HG02571 (cell line): ENCODE data around the gene HS6ST2.

Experiments used
- ATAC-seq: cut with Tn5 transposase; IDR thresholded peaks from one replicate; pipeline ENCODE4 v1.9.1; 2021; ENCODE audit warnings: mild to moderate bottlenecking, moderate library complexity; ENCODE audit not compliant: unreplicated experiment

Gene HS6ST2

DNA sequence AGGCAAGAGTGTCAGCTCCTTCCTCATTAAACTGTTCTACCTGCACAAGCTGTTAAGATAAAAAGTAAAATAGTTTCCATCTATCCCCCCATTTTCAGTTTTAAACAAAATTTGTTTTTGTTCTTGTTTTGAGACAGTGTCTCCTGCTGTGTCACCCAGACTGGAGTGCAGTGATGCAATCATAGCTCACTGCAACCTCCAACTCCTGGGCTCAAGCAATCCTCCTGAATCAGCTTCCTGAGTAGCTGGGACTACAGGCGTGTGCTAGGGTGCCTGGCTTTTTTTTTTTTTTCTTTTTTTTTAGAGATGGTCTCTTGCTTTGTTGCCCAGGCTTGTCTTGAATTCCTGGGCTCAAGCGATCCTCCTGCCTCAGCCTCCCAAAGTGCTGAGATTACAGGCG lies 105.4 kb downstream of the HS6ST2 start:
- ATAC-seq: no peak

- ATAC-seq: no peak
Measured at GRCh38 chrX:132848296-132848970, 110.0 kb downstream of the HS6ST2 start.

DNA sequence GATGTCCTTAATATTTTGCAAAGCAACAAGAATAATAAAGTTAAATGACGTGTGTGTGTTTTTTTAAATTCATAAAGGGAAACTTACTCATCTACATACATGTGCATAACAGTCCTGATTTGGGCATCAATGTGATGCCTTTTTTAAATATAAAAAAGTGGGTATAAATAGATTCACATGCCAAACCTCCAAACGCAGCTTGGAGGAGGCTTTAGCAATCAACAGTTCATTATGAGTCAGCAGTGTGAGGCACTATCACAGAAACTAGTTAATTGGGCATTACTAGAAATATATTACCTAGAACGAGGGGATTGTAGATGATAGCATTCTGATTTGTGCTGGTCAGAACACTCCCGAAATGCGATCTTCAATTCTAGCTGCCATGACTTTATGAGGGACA lies 115.1 kb downstream of the HS6ST2 start:
- ATAC-seq: no peak

DNA sequence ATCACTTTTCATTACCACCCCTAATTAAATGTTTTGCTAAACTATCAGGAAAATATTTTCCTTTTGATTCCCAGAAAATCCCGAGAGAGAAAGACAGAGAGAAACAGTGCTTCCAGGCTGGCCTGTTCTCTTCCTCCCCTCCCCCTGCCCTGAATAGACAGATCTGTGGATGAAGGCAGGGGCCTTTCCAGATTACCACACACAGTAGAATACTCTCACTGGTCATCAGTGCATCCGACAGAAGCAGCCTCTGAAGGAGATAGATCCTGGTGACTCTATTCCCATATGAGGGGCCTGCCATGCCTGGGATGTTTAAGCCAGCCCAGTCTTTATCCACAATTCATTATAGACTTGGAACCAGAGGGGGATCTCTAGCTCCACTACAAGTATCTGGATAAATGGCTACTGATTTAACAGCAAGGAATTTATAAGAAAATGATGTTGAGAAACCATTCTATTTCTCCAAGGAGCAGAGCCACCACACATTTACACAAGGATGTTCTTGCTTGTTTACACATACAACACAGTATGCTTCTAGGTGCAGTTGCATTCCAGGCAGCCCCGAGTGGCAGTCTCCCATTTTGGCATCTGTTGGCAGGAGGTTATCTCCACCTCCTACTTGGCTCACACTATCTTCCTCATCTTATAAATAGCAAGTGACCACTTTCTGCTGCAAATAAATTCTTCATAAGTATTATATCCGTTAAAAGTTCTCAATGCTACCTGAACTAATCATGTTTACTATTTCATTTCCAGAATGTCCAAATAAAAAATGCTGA lies 115.8 kb downstream of the HS6ST2 start:
- no peak for ATAC-seq

- ATAC-seq: no peak
Measured at GRCh38 chrX:132837967-132838366, 120.5 kb downstream of the HS6ST2 start.

DNA sequence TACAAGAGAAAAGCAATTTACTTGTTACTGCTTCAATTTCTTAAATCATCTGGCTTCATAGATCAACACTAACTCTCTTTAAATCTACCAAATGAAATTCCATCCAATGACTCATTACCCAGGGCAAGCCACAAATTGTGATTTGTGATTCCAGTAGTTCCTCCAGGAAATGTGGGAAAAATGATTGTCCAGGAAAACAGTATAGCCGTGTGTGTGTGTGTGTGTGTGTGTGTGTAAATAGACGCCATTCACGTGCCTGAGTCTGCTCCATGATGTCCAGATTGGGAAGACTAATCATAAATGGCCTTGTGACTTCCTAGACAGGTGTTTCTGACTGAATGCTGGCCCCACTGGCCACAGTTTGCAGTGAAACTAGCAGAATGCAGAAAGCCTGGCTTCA lies 121.3 kb downstream of the HS6ST2 start:
- no peak for ATAC-seq

- ATAC-seq: no peak
Measured at GRCh38 chrX:132836471-132836870, 122.0 kb downstream of the HS6ST2 start.

GRCh38 chrX:132834741-132835140 lies 123.7 kb downstream of the HS6ST2 start:
- ATAC-seq: no peak

GRCh38 chrX:132834109-132834508 lies 124.3 kb downstream of the HS6ST2 start:
- no peak for ATAC-seq

- no peak for ATAC-seq
Measured at GRCh38 chrX:132833373-132833772, 125.1 kb downstream of the HS6ST2 start.

DNA sequence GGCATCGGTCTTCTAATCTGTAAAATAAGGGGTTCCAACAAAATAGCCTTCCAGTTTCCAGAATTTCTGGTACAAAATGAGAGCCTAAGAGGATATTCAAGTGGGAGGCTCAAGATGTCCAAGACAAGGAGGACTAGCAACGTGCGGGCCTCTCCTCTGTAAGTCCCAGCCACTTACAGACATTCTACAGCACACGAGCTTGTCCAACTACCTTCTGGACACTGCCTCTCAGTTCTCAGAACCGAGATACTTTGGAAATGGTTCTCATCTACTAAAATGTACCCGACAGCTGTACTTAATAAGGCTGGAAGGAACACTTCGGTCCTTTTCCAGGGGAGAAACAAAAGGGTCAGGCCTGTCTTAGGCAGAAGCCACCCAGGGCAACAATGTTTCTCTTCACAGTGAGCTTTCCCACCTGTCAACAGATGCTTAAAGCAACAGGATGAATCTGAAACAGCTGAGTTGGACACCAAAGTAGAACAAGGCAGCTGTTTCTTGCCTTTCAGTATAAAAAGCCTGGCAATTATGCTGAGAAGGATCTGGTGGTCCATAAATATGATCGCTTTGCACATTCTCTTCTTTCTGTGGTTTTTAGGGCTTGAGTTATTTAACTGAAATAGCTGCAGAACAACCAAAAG lies 127.0 kb downstream of the HS6ST2 start:
- ATAC-seq: no peak

DNA sequence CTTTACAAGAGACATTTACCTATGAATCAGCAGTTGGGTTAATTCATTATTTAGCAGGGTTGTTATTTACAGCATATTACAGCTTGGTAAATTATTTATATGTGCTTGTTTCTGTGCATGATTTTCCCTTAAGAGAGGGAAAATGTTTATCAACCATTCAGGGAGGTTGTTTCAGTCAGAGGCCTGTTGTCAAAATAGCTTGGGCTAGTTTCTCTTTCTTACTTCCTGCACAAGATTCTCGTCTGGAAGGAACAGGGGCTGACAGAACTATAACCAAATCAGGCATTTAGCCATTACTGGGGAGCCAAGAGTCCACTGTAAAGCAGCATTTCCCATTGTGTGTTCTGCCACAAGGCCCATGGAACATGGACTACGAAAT lies 135.8 kb downstream of the HS6ST2 start:
- no peak for ATAC-seq

GRCh38 chrX:132821974-132822633 lies 136.3 kb downstream of the HS6ST2 start:
- no peak for ATAC-seq

- no peak for ATAC-seq
Measured at GRCh38 chrX:132820675-132821074, 137.8 kb downstream of the HS6ST2 start.

GRCh38 chrX:132819711-132820264 lies 138.6 kb downstream of the HS6ST2 start:
- no peak for ATAC-seq

- no peak for ATAC-seq
Measured at GRCh38 chrX:132818638-132819037, 139.8 kb downstream of the HS6ST2 start.

DNA sequence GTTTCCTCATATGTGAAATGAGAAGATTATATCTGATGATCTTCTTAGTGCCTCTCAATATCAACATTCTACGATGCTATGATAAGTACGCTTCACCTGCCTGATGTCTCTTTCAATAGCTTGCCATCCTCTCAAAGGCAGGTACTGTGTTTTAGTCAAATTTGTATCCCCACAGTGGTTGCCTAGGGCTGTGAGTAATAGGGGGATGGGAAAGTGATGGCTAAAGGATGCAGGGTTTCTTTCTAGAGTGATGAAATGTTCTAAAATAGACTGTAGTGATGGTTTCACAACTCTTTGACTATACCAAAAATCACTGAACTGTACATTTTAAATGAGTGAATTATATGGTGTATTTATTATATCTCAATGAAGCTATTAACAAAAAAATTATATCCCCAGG lies 142.8 kb downstream of the HS6ST2 start:
- no peak for ATAC-seq

DNA sequence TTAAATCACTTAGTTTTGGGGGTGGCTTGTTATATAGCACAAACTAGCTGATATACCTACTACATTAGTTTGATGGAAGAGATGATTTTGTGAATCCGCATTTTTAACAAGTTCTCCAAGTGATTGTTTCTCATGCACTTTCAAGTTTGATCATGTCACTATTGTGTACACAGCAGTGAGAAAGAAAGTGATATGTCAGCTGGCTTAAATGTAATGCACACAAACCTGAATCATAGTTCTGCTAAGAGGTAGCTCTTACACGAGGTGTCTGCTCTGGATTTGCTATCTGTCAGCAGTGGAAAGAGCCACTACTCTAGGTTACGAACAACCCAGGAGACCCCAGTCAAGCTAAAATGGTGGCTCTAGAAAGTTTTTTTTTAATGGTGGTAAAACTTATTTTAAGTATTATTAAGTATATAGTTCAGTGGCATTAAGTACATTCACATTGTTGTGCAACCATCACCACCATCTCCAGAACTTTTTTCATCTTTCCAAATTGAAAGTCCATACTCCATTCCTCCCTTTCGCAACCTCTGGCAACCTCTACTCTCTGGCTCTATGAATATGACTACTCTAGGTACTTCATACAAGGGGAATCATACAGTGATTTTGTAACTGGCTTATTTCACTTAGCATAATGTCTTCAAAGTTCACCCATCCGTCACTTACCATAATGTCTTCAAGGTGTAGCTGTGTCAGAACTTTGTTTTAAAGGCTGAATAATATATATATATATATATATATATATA lies 147.3 kb downstream of the HS6ST2 start:
- no peak for ATAC-seq

DNA sequence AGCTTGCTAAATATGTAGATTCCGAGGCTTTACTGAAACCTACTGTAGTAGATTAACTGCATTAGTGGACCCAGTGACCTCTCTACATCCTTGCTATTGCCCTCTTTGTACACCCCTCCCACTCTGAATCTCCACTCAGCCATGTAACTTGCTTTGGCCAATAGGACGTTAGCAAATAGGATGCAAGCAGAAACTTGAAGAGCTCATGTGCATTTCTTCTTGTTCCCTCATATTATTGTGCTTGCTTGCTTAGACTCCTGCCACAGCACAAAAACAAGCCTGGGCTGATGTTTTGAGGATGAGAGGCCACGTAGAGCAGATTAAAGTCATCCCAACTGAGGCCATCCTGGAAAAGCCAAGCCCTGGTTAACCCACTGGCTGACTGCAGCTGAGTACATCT lies 147.9 kb downstream of the HS6ST2 start:
- no peak for ATAC-seq

- ATAC-seq: no peak
Measured at GRCh38 chrX:132809581-132809980, 148.8 kb downstream of the HS6ST2 start.
